GM18907 (cell line): ENCODE results near the gene NCKAP5L.
"Not testable (repeated sequence)": the region's sequence is repeated elsewhere in the genome, so short reads cannot be mapped to it uniquely, and the experiment has no call there.

ENCODE experiments used
- ATAC-seq: cut with Tn5 transposase; IDR thresholded peaks from one replicate; pipeline ENCODE4 v1.9.1; 2021; ENCODE audit warnings: mild to moderate bottlenecking, moderate library complexity; ENCODE audit not compliant: unreplicated experiment

The NCKAP5L gene

DNA sequence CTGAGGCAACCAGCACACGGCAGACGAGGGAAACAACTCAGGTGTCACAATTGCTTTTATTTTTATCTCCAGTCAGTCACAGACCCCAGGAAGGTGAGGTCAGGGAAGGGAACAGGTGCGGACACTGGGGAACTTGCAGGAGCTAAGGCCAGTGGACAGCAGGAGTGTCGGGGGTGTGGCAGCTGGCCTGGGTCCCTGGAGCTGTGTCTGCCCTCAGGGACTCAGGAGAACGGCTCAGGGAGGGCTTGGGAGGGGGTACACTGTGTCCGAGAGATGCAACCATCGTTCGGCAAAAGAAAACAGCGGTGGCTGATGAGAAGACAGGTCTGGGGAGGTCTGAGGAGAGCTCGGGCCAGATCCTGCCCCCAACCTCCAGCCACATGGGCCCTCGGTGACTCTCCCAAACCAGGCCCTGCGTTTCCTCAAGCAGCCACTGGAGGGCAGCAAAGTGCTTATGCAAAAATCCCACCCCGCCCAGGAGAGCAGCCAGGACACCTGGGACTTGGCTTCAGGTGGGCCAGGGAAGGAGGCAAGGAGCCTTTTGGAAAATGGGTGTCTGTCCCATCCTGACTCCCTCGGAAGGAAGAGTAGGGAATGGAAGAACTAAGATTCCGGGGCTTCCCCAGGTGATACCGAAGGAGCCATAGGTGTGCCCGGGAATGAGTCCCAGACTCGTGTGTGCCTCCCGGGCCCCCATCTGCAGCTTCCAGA lies 38.8 kb upstream of the NCKAP5L start:
- no peak for ATAC-seq

DNA sequence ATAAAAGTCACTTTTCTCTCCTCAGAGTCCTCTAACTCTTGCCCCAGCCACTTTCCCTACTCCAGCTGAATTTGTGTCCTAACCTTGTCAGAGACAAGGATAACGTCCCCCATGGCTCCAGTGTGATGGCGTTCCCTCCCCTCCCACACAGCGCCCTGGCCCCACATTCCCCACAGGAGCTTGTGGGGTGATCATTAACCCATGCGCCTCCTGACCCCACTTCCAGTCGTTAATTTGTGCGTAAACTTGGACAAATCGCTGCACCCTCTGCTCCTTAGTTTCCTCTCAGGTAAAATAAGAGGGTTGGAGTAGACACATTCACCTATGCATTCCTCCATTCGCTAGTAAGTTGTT lies 37.5 kb upstream of the NCKAP5L start:
- ATAC-seq = no peak

DNA sequence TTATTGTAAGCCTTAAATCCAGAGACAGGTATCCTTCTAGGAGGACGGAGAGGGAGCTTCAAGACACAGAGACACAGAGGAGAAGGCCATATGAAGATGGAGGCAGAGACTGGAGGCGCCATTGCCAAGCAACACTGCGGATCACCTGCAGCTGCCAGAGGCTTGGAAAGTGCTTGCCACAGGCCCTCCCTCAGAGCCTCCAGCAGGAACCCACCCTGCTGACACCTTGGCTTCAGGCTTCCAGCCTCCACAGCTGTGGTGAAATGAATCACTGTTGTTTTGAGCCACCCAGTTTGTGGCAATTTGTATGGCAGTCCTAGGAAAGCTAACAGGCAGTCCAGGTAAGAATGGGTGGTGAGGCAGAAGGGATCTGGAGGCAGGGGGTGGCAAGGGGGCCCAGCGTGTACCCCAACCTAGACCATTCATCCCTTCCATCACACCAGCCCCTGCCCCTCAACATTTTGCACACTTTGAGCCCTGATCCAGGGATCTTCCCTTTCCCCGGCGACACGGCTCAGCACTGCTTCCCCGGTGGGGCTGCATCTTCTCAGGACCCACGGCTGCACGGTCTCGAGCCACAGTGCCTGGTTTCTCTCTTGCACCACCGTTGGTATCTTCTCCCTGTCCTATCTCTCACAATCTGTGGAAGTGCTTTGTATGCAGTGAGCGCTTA lies 37.0 kb upstream of the NCKAP5L start:
- no peak for ATAC-seq

DNA sequence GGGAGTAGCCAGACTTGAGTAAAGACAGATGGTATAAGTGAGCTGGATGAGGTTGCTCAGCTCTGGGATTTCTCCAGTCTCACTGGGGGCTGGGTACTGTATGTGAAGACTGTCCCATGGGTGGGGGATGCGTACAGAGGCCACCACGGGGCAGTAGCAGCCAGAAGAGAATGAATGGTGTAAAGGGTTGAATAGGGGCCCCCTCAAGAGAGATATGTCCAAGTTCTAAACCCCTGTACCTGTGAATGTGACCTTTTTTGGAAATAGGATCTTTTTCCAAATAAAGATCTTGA lies 36.5 kb upstream of the NCKAP5L start:
- ATAC-seq = no peak

DNA sequence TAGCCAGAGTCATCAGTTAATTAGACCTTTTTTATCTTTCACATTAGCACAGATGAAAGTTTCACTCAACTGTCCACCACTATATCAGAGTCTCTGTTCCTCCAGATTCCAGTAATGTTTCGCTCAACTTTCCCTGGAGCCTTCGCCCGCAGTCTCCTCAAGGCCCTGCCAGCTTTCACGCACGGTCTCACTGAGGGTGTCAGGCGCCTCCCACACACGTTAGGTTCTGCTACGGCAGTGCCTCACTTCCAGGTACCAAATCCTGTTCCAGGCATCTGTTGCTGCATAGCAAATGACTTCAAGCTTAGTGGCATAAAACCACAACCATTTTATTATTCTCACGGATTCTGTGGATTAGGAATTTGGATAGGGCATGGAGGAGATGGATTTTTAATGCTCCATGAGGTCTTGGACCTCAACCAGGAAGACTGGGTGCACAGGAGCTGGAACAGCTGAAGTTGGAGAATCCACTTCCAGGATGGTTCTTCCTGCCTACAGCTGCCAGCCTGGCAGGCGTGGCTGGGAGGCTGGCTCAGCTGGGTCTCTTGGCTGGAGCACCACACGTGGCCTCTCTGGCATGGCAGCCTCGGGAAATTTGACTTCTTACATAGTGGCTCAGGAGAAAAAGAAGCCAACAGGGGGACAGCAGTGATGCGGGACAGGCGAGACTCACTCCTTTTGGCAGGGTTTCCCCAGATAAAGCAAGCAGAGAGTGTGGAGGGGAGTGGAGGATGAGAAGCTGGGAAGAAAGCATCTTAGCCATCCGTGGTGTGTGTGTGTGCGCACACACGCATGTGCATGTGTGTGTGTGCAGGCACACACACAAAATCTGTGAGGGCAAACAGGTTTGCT lies 36.0 kb upstream of the NCKAP5L start:
- no peak for ATAC-seq

DNA sequence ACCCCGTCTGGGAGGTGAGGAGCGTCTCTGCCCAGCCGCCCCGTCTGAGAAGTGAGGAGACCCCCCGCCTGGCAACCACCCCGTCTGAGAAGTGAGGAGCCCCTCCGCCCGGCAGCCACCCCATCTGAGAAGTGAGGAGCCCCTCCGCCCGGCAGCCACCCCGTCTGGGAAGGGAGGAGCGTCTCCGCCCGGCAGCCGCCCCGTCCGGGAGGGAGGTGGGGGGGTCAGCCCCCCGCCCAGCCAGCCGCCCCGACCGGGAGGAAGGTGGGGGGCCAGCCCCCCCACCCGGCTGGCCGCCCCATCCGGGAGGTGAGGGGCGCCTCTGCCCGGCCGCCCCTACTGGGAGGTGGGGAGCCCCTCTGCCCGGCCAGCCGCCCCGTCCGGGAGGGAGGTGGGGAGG lies 32.7 kb upstream of the NCKAP5L start:
- ATAC-seq = not testable (repeated sequence)

DNA sequence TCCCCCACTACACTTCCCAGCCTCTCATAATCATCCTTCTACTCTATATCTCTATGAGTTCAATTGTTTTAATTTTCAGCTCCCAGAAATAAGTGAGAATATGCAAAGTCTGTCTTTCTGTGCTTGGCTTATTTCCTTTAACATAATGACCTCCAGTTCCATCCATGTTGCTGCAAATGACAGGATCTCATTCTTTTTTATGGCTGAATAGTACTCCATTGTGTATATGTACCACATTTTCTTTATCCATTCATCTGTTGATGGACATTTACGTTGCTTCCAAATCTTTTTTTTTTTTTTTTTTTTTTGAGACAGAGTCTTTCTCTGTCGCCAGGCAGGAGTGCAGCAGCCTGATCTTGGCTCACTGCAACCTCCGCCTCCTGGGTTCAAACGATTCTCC lies 27.7 kb upstream of the NCKAP5L start:
- ATAC-seq = not testable (repeated sequence)

DNA sequence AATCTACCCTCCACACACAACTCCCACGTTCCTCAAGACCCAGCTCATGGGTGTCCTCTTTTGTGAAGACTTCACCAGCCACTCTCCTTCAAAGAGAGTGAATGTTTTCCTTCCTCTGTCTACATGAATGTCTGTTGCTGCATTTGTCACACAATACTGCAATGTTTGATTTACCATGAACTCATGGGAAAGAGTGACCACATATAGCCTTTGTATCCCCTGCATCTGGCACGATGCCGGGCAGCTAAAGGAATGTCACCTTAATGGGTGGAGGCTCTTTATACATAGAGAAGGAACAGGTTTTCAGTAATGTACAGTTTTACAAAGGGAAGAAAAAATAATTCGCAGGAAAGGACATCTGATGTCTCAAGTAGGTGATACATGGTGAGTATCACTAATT lies 26.8 kb upstream of the NCKAP5L start:
- ATAC-seq = no peak

DNA sequence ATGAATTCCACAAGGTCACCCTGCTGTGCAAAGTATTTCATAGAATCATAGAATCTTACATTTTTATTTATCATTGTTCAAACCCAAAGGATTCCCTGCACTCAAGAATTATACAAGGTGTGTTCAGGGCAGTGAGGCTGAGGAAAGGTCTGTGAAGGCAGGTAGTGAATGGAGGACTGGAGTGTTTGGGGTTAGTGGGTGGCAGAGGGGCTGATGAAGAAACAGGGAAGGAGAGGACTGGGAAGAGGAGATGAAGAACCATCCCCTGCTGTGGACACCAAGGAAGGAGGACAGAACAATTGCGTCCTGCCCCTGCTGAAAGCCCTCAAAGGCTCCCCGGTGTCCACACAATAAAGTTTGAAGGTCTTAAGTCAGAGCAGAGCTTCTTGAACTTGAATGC lies 25.5 kb upstream of the NCKAP5L start:
- no peak for ATAC-seq

DNA sequence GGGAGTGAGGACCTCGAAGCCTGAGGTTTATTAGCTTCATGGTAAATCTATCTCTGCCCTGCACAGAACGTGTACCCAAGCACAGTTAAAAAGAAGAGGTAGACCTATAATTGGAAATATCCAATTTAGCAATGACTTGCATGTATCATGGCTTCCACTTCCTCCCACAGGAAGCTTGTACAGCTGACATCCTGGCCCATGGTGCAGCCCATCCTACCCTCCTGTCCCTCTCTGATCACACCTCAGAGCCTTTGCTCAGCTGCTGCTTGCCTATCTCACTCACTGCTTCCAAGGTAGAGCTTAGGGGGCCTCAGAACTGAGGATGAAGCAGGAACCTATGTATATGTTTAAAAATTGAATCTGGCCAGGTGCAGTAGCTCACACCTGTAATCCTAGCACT lies 18.9 kb upstream of the NCKAP5L start:
- ATAC-seq = no peak

DNA sequence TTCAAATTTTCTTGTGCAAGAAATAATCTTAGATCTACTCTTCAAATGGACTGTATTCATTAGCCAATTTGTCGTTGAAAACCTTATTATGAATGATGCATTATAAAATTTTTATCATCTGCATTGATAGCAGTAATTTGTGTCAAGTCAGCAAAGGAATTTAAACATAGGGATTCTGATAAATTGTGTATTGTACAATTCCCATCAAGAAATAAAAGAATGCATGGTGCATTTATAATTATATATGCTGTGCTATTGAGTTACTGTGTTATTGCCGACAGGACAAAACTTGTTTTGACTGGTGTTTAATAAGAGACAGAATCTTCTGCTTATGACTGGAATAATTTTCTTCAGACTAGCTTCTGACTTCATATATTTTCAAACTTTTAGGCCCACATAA lies 17.8 kb upstream of the NCKAP5L start:
- ATAC-seq = no peak

DNA sequence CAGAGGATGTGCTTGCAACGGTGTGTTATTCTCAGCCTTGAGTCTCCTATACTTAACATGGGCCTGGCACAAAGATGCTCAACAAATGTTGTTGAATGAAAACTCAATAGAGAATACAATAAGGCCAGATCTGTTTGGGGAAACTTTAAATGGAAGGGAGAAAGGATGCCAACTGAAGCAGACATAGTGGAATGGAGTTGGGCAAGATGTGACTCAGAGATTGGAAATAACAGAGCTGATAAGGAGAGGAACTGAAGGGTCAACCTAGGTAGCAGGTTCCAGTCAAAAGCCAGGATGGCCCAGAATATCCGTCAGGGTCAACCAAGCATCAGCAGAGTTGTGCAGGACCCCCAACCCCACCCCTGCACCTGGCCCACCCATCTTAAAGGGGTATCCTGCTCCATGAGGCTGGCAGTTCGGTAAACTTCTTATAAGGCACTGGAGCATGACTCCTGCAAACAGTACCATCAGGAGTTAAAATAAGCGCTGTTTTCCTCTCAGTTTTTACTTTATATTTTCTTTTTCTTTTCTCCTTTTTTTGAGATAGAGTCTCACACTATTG lies 15.7 kb upstream of the NCKAP5L start:
- no peak for ATAC-seq

DNA sequence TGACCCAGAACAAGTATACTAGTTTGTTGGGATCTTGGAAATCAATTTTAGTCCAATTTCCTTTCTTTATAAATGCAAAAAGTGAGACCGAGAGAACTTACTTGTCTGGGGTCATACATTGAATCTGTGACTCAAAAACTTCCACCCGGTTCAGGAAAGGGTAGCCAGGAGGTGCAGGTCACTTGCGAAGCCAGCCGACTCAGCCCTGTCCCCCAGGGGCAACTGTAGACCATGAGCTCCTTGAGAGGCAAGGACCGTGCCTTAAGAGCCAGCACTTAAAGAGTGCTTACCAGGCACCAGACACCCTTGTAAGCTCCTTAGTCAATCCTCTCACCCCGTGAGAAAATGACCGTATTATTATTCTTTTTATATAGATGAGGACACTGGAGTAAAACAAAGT lies 15.2 kb upstream of the NCKAP5L start:
- ATAC-seq = peak; percentile 4

DNA sequence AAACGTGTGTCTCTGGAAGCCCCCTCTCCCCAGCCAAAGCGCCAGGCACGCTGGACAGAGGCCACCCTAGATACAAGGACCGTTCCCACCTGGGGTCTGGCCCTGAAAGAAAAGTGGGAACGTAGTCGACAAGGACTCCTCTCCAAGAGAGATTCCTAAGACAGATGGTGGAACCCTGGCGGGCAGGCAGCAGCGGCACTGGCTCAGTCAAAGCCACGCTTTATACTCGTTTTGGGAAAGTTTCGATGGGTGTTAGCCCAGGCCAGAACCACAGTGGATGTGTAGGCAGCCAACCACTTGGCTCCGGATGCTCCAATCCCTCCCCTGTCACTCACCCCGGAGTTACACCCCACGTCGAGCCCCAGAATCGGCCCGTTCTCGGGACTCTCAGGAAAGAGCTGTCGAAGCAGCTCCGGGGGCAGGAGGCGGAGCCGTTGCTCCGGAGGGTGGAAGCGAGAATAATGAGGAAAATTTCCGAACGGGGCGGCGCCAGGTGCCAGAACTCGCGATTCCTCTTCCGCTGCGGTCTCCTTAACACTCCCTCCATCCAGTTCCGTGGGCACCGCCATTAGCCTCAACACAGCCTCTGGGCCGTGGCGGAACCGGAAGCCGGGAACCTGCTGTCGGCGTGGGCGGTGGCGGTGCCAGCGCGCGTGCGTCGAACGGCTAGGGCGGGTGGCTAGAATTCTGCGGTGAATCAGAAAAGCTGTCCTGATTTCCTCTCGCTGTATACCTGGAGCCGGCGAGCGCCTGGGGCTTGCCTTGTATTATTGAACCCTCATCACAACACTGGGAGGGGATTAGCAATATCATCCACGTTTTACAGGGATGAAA lies 14.5 kb upstream of the NCKAP5L start, which contains the start of gene BCDIN3D:
Gene BCDIN3D, minus strand, starts transcription at position 588 of the 834 bp plus-strand sequence. Its CDS starts 19 bp downstream, at position 569.
- ATAC-seq = peak; percentile 86

DNA sequence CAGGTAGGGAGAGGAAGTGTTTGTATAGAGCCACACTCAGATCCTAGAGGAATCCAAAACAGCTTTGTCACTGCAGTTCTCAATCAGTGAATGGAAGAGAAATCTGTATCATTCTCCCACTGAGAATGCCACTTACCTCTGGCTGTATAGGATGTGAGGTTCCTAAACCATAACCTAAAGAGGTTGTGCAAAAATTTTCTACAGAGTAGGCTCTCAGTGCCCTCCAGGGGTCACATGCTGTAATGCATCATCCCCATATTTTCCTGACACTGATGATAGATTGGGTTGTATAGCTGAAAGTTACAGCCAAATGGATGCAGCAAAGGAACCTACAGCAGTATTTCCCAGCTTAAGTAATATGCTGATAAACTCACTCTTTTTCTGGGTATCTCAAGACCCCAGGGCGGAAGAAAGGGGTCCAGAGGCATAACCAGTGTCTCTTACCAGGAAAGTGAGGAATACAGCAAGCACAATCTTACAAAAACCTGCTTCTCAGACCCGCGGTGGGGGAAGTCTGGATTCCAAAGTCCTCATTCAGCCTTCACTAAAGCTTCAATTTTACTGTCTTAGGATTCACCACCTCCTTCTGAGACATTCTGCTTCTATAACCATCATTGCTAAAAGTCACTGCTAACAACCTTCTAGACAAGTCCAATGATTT lies 10.9 kb upstream of the NCKAP5L start:
- ATAC-seq = no peak

DNA sequence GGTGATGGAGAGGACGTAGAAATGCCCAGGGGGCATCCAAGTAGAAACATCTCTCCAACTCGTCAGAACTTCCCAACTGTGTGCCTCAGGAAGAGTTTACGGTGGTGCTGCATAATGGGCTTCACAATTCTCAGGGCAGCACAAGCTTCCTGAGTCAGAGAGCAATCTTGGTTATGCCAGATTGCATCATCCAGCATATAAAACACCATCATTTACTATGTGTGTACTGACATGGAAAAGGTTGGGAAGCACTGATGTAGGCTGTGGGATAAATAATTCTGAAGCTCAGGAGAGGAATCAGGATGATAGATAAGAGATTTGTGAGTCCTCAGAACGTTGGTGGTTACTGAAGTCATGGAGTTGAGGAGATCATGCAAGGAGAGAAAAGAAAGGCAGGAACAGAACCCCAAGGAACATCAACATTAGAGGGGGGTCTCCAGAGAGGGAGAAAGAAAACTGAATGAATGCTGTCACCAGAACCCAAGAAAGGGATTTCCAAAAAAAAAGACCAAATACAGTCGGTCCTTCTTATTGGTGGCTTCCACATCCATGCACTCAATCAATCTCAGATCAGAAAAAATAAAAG lies 4.7 kb upstream of the NCKAP5L start:
- no peak for ATAC-seq

DNA sequence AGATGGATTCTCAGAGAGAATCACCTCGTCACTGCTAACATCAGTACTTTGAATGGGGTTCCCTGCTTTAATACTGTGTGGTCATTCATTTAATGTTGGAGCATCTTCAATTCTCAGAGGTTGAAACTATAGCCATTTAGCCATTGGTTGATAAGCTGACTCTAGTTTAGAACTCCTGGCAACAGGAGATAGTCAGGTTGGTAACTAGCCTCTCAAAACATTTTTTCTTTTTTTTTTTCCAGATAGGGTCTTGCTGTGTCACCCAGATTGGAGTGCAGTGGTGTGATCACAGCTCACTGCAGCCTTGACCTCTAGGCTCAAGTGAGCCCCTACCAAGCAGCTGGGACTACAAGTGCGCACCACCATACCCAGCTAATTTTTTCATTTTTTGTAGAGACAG lies 3.5 kb upstream of the NCKAP5L start:
- ATAC-seq = no peak

DNA sequence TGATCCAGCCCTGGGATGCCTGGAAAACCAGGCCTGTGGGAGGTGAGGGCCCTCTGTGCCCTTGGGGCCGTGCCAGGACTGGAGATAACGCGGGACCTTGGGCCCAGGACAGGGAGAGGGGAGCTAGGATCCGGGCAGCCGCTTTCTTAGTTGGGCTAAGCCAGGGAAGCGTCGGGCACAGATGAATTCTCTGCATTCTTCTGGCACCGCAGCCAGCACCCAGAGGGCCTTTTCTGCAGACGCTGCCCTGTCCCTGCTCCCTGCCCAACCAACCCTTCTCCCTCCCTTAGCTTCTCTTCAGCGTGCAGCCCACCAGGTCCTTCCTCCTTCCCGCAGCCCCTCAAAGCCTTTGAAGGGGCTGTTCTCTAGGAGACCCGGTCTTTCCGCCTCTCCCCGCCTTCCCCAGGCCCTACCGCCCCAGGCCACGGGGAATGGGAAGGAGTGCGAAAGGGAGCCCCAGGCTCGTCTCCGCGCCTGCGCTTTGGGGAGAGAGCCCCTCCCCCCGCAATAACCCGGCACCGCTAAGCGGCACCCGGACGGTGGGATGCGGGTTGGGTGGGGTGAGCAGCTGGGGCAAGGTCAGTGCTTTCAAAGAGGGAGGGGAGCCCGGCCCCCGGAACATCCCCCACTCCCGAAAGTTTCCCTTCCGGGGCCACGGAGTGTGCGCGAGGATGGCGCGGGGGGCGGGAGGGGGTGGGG lies 663 bp downstream of the NCKAP5L start:
- ATAC-seq = peak; percentile 20

DNA sequence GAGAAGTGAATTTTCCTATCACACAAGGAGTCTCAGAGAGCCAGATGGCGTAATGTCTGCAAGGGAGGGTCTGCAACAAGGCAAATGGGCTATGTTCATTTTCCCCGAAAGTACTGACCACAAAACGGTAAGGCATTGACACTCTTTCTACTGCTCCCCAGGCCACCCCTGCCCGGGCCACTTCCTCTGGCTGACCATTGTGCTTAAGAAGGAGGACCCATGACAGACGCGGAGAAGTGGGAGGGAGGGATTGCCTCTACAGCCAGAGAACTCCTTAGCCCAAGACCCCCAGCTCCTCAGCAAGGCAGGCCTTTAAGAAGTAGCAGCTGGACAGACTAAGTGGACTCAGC lies 1.2 kb downstream of the NCKAP5L start:
- ATAC-seq = no peak
